ENCODE measurements around the gene C1orf53.

DNA sequence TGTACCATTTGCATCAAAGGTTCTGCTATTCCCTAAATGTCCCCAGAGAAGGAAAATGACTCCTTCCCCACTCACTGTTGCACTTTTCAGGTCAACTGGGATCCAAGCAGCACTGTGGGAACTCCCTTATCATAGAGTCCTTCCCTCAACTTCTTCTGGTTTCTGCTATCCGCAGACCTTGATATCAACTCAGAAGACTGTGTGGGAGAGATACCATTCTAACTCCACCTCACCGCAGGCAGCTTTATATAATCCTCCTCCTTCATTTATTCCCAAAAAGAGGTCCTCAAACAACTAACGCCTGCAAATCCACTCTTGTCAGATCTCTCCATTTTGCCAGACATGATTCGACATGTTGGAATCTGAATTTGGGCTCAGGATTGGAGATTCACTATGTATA, 42.1 kb downstream of the C1orf53 start:
- TF ChIP-seq, protein P1, sequence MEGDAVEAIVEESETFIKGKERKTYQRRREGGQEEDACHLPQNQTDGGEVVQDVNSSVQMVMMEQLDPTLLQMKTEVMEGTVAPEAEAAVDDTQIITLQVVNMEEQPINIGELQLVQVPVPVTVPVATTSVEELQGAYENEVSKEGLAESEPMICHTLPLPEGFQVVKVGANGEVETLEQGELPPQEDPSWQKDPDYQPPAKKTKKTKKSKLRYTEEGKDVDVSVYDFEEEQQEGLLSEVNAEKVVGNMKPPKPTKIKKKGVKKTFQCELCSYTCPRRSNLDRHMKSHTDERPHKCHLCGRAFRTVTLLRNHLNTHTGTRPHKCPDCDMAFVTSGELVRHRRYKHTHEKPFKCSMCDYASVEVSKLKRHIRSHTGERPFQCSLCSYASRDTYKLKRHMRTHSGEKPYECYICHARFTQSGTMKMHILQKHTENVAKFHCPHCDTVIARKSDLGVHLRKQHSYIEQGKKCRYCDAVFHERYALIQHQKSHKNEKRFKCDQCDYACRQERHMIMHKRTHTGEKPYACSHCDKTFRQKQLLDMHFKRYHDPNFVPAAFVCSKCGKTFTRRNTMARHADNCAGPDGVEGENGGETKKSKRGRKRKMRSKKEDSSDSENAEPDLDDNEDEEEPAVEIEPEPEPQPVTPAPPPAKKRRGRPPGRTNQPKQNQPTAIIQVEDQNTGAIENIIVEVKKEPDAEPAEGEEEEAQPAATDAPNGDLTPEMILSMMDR (IDR thresholded peaks at IDR 0.05; ENCODE audit: low read length), result no peak
- TF ChIP-seq EZH2 (optimal IDR thresholded peaks at IDR 0.05; ENCODE audit: low read depth, low read length) (no peak), EZH2phosphoT487 (IDR thresholded peaks at IDR 0.05; ENCODE audit: low read length) (no peak)

Measured in MM.1S (cell line).